Activated T-helper 1 cell treated with Interleukin-2 at 50 U/mL for 16 hours (primary cell): ENCODE measurements around the gene XAF1.
"Not testable (repeated sequence)": the region's sequence is repeated elsewhere in the genome, so short reads cannot be mapped to it uniquely, and the experiment has no call there.

ENCODE experiments used
- DNase-seq: peaks from one replicate; pipeline ENCODE4 v3.0.0-alpha.2; 2020; ENCODE audit warnings: low read depth

Gene XAF1

GRCh38 chr17:6755731-6756184, at the start of gene XAF1:
TSS of gene XAF1 (plus strand) at chr17:6756046. CDS start at chr17:6756079, 33 bp downstream.
- DNase-seq, result peak; percentile 31

GRCh38 chr17:6706499-6706898, 49.3 kb upstream of the XAF1 start:
- no peak for DNase-seq

GRCh38 chr17:6706996-6707395, 48.9 kb upstream of the XAF1 start:
- DNase-seq, result no peak

GRCh38 chr17:6708357-6708961, 47.4 kb upstream of the XAF1 start:
- DNase-seq, result no peak

- DNase-seq, result no peak
Measured at GRCh38 chr17:6710317-6710716, 45.5 kb upstream of the XAF1 start.

- DNase-seq, result no peak
Measured at GRCh38 chr17:6711081-6711674, 44.7 kb upstream of the XAF1 start.

- DNase-seq, result no peak
Measured at GRCh38 chr17:6711681-6712057, 44.2 kb upstream of the XAF1 start.

- no peak for DNase-seq
Measured at GRCh38 chr17:6712058-6712853, 43.6 kb upstream of the XAF1 start.

- no peak for DNase-seq
Measured at GRCh38 chr17:6712854-6713129, 43.1 kb upstream of the XAF1 start.

GRCh38 chr17:6713130-6713917, 42.5 kb upstream of the XAF1 start, which contains the start of gene SLC13A5:
TSS of gene SLC13A5 (minus strand) at chr17:6713369. CDS start at chr17:6713333, 36 bp downstream.
- no peak for DNase-seq

- no peak for DNase-seq
Measured at GRCh38 chr17:6713918-6714271, 42.0 kb upstream of the XAF1 start.

- no peak for DNase-seq
Measured at GRCh38 chr17:6714315-6714874, 41.5 kb upstream of the XAF1 start.

GRCh38 chr17:6716736-6717135, 39.1 kb upstream of the XAF1 start:
- no peak for DNase-seq

- no peak for DNase-seq
Measured at GRCh38 chr17:6721744-6722143, 34.1 kb upstream of the XAF1 start.

- no peak for DNase-seq
Measured at GRCh38 chr17:6724009-6724408, 31.8 kb upstream of the XAF1 start.

GRCh38 chr17:6729531-6729930, 26.3 kb upstream of the XAF1 start:
- no peak for DNase-seq

- DNase-seq, result not testable (repeated sequence)
Measured at GRCh38 chr17:6746665-6747064, 9.2 kb upstream of the XAF1 start.

- no peak for DNase-seq
Measured at GRCh38 chr17:6748617-6749016, 7.2 kb upstream of the XAF1 start.

- DNase-seq, result no peak
Measured at GRCh38 chr17:6749519-6749918, 6.3 kb upstream of the XAF1 start.

GRCh38 chr17:6752068-6752909, 3.6 kb upstream of the XAF1 start:
- no peak for DNase-seq

GRCh38 chr17:6753006-6753445, 2.8 kb upstream of the XAF1 start:
- peak; percentile 15 for DNase-seq
